GM19328 (cell line): ENCODE measurements around the gene ZPBP.
"Not testable (repeated sequence)": the region's sequence is repeated elsewhere in the genome, so short reads cannot be mapped to it uniquely, and the experiment has no call there.

Experiments
- ATAC-seq: cut with Tn5 transposase; IDR thresholded peaks from one replicate; pipeline ENCODE4 v1.9.1; 2021; ENCODE audit warnings: mild to moderate bottlenecking, moderate library complexity; ENCODE audit not compliant: unreplicated experiment

ZPBP gene

GRCh38 chr7:50047716-50048115 lies 45.3 kb downstream of the ZPBP start:
- no peak for ATAC-seq

- ATAC-seq = not testable (repeated sequence)
These were observed 51.9 kb downstream of the ZPBP start for GRCh38 chr7:50041165-50041564.

GRCh38 chr7:50037086-50037485 lies 56.0 kb downstream of the ZPBP start:
- ATAC-seq = no peak

- no peak for ATAC-seq
These were observed 70.1 kb downstream of the ZPBP start for GRCh38 chr7:50022991-50023390.

- no peak for ATAC-seq
These were observed 70.6 kb downstream of the ZPBP start for GRCh38 chr7:50022451-50022850.

- ATAC-seq = no peak
These were observed 97.4 kb downstream of the ZPBP start for GRCh38 chr7:49995681-49996080.

- no peak for ATAC-seq
These were observed 106.9 kb downstream of the ZPBP start for GRCh38 chr7:49986191-49986590.

GRCh38 chr7:49980465-49980864 lies 112.6 kb downstream of the ZPBP start:
- ATAC-seq = no peak

- no peak for ATAC-seq
These were observed 116.8 kb downstream of the ZPBP start for GRCh38 chr7:49976238-49976637.

- no peak for ATAC-seq
These were observed 119.0 kb downstream of the ZPBP start for GRCh38 chr7:49974035-49974434.

- no peak for ATAC-seq
These were observed 155.4 kb downstream of the ZPBP start for GRCh38 chr7:49937608-49938007.

- no peak for ATAC-seq
These were observed 161.4 kb downstream of the ZPBP start for GRCh38 chr7:49931627-49932026.

GRCh38 chr7:49928787-49929186 lies 164.3 kb downstream of the ZPBP start:
- ATAC-seq = no peak

GRCh38 chr7:49927631-49928030 lies 165.4 kb downstream of the ZPBP start:
- ATAC-seq = no peak

- no peak for ATAC-seq
These were observed 166.3 kb downstream of the ZPBP start for GRCh38 chr7:49926720-49927119.

GRCh38 chr7:49911909-49912308 lies 181.1 kb downstream of the ZPBP start:
- no peak for ATAC-seq

GRCh38 chr7:49894543-49894942 lies 198.5 kb downstream of the ZPBP start:
- no peak for ATAC-seq

- no peak for ATAC-seq
These were observed 199.9 kb downstream of the ZPBP start for GRCh38 chr7:49893131-49893530.

- no peak for ATAC-seq
These were observed 200.6 kb downstream of the ZPBP start for GRCh38 chr7:49892481-49892880.
